Osteocyte (in vitro differentiated cells): ENCODE results near the gene DYNC1I1. TPM values are rescaled to one million over a fixed set of nuclear protein-coding genes. Genes with fewer than 3 reads are reported as not detected.

ENCODE experiments used
- DNase-seq: peaks from one replicate; pipeline ENCODE4 v3.0.0; 2021; ENCODE audit warnings: mixed read lengths; ENCODE audit not compliant: unreplicated experiment; ENCODE audit errors: extremely low spot score
- H3K27ac Mint-ChIP-seq: one replicate; pipeline ENCODE4 v1.8.0; 2021; ENCODE audit warnings: mild to moderate bottlenecking, mixed read lengths; ENCODE audit not compliant: unreplicated experiment
- H3K27me3 Mint-ChIP-seq: one replicate; pipeline ENCODE4 v1.8.0; 2021; ENCODE audit warnings: mixed read lengths; ENCODE audit not compliant: unreplicated experiment
- H3K36me3 Mint-ChIP-seq: one replicate; pipeline ENCODE4 v1.8.0; 2021; ENCODE audit warnings: mixed read lengths; ENCODE audit not compliant: unreplicated experiment
- H3K4me1 Mint-ChIP-seq: one replicate; pipeline ENCODE4 v1.8.0; 2021; ENCODE audit warnings: mixed read lengths; ENCODE audit not compliant: unreplicated experiment
- H3K4me3 Mint-ChIP-seq: one replicate; pipeline ENCODE4 v1.8.0; 2021; ENCODE audit warnings: mild to moderate bottlenecking, moderate library complexity, mixed read lengths; ENCODE audit not compliant: unreplicated experiment
- H3K9me3 Mint-ChIP-seq: one replicate; pipeline ENCODE4 v1.8.0; 2021; ENCODE audit warnings: mixed read lengths; ENCODE audit not compliant: unreplicated experiment
- CTCF ChIP-seq: fragments of 200-600 bp; sonication (generic); IDR thresholded peaks from 2 replicates; pipeline ENCODE4 v1.5.0; 2021; ENCODE audit warnings: antibody characterized with exemption, mild to moderate bottlenecking, moderate library complexity
- total RNA-seq: library from RNA; stranded (reverse); gene quantifications from 2 replicates; pipeline ENCODE4 v1.2.1, GENCODE V29; 2021

DYNC1I1 gene
- total RNA-seq, 1 donor from 2014 or later = 43.3 TPM

- Mint-ChIP-seq H3K9me3 (no peaks in the 10 kb centered on the region), H3K4me1 (peaks cover 8% of the 10 kb centered on the region), H3K27ac (no peak overlapping the region), H3K4me3 (no peak overlapping the region), H3K36me3 (peaks cover 7% of the 10 kb centered on the region), H3K27me3 (no peaks in the 10 kb centered on the region)
- TF ChIP-seq CTCF = no peak
- DNase-seq = no peak
These were observed 147.2 kb downstream of the DYNC1I1 start for GRCh38 chr7:95919556-95919955.

- peaks cover 5% of the 10 kb centered on the region for H3K4me1 Mint-ChIP-seq
- peaks cover 7% of the 10 kb centered on the region for H3K36me3 Mint-ChIP-seq
- DNase-seq = no peak
- no peak for TF ChIP-seq CTCF
- no peak overlapping the region for H3K4me3 Mint-ChIP-seq
- H3K9me3 Mint-ChIP-seq = no peaks in the 10 kb centered on the region
- H3K27ac Mint-ChIP-seq = no peak overlapping the region
- H3K27me3 Mint-ChIP-seq = no peaks in the 10 kb centered on the region
These were observed 149.2 kb downstream of the DYNC1I1 start for GRCh38 chr7:95921543-95921942.

GRCh38 chr7:95922191-95922590 is 149.8 kb downstream of the DYNC1I1 start:
- H3K4me3 Mint-ChIP-seq = no peak overlapping the region
- H3K4me1 Mint-ChIP-seq = peaks cover 3% of the 10 kb centered on the region
- no peaks in the 10 kb centered on the region for H3K9me3 Mint-ChIP-seq
- no peaks in the 10 kb centered on the region for H3K27me3 Mint-ChIP-seq
- no peak for DNase-seq
- no peak overlapping the region for H3K27ac Mint-ChIP-seq
- TF ChIP-seq CTCF = no peak
- peaks cover 7% of the 10 kb centered on the region for H3K36me3 Mint-ChIP-seq

- H3K27me3 Mint-ChIP-seq = no peaks in the 10 kb centered on the region
- peaks cover 3% of the 10 kb centered on the region for H3K36me3 Mint-ChIP-seq
- H3K4me3 Mint-ChIP-seq = no peak overlapping the region
- H3K9me3 Mint-ChIP-seq = no peaks in the 10 kb centered on the region
- TF ChIP-seq CTCF = no peak
- H3K4me1 Mint-ChIP-seq = no peaks in the 10 kb centered on the region
- no peak for DNase-seq
- no peak overlapping the region for H3K27ac Mint-ChIP-seq
These were observed 152.9 kb downstream of the DYNC1I1 start for GRCh38 chr7:95925236-95925635.

GRCh38 chr7:95925971-95926370 is 153.6 kb downstream of the DYNC1I1 start:
- DNase-seq = no peak
- H3K36me3 Mint-ChIP-seq = peaks cover 3% of the 10 kb centered on the region
- H3K4me3 Mint-ChIP-seq = no peak overlapping the region
- no peaks in the 10 kb centered on the region for H3K27me3 Mint-ChIP-seq
- H3K27ac Mint-ChIP-seq = no peak overlapping the region
- H3K9me3 Mint-ChIP-seq = no peaks in the 10 kb centered on the region
- no peaks in the 10 kb centered on the region for H3K4me1 Mint-ChIP-seq
- no peak for TF ChIP-seq CTCF
